Measurements from ENCODE around the gene RIN2.

Gene RIN2, protein sequence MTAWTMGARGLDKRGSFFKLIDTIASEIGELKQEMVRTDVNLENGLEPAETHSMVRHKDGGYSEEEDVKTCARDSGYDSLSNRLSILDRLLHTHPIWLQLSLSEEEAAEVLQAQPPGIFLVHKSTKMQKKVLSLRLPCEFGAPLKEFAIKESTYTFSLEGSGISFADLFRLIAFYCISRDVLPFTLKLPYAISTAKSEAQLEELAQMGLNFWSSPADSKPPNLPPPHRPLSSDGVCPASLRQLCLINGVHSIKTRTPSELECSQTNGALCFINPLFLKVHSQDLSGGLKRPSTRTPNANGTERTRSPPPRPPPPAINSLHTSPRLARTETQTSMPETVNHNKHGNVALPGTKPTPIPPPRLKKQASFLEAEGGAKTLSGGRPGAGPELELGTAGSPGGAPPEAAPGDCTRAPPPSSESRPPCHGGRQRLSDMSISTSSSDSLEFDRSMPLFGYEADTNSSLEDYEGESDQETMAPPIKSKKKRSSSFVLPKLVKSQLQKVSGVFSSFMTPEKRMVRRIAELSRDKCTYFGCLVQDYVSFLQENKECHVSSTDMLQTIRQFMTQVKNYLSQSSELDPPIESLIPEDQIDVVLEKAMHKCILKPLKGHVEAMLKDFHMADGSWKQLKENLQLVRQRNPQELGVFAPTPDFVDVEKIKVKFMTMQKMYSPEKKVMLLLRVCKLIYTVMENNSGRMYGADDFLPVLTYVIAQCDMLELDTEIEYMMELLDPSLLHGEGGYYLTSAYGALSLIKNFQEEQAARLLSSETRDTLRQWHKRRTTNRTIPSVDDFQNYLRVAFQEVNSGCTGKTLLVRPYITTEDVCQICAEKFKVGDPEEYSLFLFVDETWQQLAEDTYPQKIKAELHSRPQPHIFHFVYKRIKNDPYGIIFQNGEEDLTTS

DNA sequence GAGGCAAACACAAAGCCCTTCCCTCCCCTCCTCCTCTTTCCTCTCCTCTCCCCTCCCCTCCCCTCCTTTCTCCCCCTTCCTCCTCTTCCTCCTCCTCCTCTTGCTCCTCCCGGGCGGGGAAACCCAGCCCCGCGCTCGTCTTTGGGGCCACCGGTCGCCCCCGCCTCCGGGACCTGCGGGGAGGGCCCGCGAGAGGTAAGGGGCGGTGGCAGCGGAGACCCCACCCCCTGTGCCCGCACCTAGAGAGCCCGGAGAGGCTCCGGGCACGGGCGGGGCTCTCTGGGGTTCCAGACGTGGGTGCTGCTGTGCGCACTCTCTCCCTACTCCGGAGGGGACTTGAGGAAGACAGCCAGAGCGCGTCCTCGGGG is at the start of gene RIN2:
TSS of gene RIN2 (plus strand) at position 126 of the 368 bp plus-strand sequence. CDS start 131,344 bp downstream, outside the sequence.
- no peak for DNase-seq

GRCh38 chr20:19709635-19710335 is 48.3 kb upstream of the RIN2 start:
- DNase-seq: no peak

DNA sequence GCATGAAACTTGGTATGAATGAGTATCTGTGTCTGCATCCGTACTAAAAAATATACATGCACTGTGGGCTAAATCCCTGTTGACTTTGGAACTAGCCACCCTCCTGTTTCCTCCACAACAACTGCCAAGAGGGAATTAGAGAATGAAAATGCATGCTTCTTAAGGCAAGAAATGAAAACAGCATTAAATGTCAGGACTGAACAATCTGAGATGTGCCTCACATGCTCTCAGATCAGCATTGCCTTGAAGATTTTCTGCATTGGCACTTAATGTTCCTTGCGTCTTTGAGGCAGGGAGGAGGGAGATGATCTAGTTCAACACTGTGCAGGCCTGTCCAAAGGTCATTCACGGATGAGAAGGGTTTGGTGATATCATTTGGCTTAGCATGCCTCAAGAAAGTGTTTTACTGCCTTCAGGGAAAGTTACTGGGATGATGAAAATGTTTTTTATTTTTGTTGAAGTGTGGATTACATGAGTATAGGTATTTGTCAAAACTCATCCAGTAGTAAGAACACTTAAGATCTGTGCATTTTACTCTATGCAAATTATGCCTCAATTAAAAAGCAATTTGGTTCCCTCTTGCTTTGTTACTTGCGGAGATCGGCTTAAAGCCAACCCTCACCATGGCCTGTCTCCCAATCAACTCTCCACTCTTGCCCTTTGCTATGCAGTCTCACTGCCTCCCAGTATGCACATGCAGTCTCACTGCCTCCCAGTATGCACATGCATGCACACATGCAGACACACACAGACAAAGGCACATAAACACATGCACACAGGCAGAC is 47.5 kb upstream of the RIN2 start:
- DNase-seq: no peak

DNA sequence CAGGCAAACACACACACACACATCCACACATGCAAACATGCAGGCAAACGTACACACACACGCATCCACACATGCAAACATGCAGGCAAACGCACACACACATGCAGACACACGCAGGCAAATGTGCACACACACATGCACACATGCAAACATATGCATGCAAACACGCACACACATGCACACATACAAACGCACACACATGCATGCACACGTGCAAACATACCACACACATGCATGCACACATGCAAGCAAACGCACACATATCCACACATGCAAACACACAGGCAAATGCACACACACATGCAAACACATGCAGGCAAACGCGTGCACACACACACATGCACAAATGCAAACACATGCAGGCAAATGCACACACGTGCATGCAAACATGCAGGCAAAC is 46.9 kb upstream of the RIN2 start:
- no peak for DNase-seq

- DNase-seq: no peak
Observed at GRCh38 chr20:19712721-19713260, 45.3 kb upstream of the RIN2 start.

DNA sequence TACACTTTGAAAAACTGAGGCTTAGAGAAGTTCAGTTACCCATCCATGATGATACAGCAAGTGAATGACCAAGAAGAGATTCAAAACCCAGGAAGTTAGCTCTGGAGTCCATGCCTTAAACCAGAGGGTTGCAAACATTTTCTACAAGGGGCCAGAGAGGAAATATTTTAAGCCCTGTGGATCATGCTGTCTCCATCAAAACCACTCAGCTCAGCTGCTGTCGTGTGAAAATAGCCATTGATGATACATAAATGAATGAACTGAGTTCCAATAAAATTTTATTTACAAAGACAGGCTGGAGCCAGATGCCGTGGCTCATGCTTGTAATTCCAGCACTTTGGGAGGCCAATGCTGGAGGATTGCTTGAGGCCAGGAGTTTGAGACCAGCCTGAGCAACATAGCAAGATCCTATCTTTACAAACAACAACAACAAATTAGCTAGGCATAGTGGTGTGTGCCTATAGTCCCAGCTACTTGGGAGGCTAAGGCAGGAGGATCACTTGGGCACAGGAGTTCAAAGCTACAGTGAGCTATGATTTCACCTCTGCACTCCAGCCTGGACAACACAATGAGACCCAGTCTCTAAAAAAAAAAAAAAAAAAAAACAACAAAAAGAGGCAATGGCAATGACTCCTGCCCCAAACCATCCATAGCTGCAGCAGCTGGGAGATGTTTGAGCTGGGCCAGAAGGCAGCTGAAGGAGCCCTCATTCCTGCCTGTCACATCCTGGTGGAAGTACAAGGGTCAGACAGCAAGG is 44.1 kb upstream of the RIN2 start:
- no peak for DNase-seq

DNA sequence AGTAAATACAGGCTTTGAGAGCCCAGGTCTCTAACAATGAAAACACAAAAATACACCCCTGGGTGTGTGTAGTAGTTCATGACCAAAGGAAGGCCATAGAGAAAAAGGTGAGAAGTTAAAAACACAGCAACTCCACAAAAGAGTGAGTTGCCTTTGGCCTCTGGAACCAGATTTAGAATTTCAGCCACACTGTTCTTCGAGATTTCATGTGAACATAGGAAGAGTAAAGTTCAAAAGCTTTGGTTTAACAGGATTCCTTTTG is 43.5 kb upstream of the RIN2 start:
- no peak for DNase-seq

GRCh38 chr20:19715986-19716385 is 42.1 kb upstream of the RIN2 start:
- DNase-seq: no peak

GRCh38 chr20:19718880-19719279 is 39.2 kb upstream of the RIN2 start:
- no peak for DNase-seq

DNA sequence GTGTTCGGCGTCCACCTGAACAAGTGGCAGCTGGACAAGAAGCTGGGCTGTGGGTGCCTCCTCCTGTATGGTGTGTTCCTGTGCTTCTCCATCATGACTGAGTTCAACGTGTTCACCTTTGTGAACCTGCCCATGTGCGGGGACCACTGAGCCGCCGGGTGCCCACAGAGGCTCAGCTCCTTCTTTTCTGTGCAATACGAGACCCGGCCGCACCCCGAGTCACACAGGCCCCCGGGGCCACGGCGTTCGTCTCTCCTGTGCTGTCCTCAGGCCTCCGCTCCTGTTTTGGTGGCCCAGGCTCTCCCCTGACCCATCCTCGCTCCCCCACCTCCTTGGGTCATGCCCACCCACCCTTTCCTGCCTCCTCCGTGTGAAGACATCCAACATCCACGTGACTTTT is 37.1 kb upstream of the RIN2 start:
- DNase-seq: no peak

GRCh38 chr20:19723051-19723450 is 35.0 kb upstream of the RIN2 start:
- no peak for DNase-seq

DNA sequence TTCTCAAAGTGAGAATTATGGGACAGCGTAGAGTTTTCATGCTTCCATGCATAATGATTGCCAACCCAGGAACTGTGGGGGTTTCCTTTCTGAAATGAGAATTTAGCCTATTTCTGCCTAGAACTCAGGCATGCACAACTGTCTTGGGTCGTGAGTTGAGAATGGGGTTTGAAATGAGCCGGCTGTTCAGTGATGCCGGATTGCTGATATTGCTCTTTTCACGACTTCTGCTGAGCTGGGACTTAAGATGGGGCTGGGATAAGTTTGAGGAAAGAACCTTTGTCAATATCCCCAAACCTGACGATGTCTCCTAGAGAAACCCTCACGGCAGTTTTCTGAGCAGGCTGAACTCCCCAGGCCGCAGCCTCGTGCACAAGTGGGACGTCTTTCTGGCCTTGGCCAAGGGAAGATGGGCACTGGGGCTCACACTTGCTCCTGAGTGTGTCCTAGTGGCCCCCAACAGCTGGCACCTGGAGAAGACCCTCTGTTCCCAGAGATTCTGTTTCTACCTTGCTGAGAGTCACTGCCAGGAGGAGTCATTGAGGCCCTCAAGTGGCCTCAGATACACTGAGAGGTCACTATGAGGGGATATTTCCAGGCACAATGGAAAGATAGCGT is 34.1 kb upstream of the RIN2 start:
- no peak for DNase-seq

GRCh38 chr20:19725373-19725772 is 32.7 kb upstream of the RIN2 start:
- no peak for DNase-seq

DNA sequence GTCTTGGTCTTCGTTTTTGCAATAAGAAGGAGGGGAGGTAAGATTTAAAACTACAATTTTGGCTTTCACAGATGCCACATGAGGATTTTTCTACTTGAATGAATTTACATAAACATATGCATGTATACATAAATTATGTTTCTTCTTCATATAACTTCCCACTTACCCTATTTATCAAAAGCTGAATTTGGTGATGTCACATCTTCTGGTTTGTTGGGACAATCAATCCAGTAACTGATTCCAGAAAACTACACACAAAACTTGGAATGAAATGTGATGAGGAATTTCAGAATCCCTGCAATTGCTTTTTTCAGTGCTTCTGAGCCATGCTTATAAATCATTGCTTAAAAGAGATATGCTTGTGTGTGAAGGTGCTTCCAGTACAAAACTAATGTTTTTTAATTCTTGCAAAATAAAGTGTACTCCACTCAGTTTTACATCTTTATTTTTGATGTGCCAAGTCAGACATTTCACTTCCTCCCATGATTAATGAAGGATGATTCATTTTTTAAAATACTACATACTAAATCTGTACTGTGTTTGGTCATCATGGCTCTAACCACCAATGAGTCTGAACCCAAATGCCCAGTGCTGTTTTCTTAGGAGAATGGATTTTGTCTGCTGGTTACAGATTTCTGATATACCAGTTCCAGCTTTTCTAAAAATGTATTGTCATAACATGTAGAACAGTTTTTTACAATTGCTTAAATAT is 32.1 kb upstream of the RIN2 start:
- no peak for DNase-seq

DNA sequence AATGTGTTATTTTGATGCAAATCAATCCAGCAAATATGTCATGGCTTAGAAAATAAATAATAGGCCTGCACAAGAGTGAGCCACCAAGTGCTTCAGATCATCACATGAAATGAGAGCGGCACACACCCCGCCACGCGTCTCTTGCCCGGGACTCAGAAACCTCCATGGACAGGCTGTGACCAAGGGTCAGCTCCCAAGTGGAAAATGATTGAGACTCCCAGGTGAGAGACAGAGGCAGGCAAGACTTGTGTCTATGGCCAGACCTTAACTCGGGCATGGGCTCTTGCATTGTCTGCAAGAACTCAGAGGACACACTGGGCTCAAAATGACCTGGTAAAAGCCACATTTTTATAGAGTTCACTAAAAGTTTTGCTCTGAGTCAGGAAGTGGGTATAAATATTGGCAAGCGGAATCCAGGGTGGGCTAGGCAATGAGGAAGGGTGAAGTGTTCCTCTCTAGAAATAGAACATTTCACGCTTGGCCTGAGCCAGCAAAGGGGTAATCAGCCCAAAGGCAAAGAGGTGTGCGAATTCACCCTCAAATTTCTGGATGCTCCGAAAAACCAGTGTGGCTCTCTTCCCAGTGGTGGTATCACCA is 30.7 kb upstream of the RIN2 start:
- no peak for DNase-seq

DNA sequence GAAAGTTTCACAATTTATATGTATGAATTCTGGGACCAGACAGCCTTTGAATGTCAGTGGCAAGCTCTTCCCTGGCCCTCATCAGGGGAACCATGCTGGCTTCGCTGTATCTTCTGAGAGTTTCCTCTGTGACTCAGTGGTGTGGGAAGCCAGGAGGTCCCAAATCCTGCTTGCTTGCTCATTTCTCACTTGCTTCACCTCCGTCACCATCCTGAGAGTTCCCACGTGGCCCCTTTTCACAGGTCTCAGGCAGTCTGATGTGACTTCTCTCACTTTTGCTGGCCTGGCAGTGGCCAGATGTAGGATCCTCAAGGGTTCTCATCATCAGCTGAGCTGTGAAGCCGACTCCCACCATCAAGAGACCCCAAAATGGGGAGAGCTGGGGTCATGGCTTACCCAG is 28.4 kb upstream of the RIN2 start:
- no peak for DNase-seq

GRCh38 chr20:19730706-19731105 is 27.4 kb upstream of the RIN2 start:
- no peak for DNase-seq

GRCh38 chr20:19734811-19735210 is 23.2 kb upstream of the RIN2 start:
- no peak for DNase-seq

- no peak for DNase-seq
Observed at GRCh38 chr20:19735446-19735845, 22.6 kb upstream of the RIN2 start.

GRCh38 chr20:19737025-19737424 is 21.0 kb upstream of the RIN2 start:
- no peak for DNase-seq

All from activated effector memory CD4-positive, alpha-beta T cell treated with Interleukin-2 at 50 U/mL for 16 hours (primary cell).